Mammary epithelial cell (primary cell): Measurements from ENCODE around the gene SLC9A9.

Experiments used
- EZH2 ChIP-seq: IDR thresholded peaks from 2 replicates; pipeline ENCODE4 v1.6.1; 2012; ENCODE audit warnings: low read length, inconsistent platforms, borderline replicate concordance
- TF ChIP-seq, protein P1 (sequence below), 2 donors: IDR thresholded peaks in 1 of 2; conservative IDR thresholded peaks in 1 of 2; 2 replicates each; pipeline ENCODE4 v1.5.1; 2011 to 2012; ENCODE audit warnings: inconsistent platforms in 2 of 2, low read length in 2 of 2, mild to moderate bottlenecking in 2 of 2, control low read depth in 1 of 2, low read depth in 1 of 2; ENCODE audit not compliant: insufficient read depth in 1 of 2; ENCODE audit errors: extremely low read depth in 1 of 2

DNA sequence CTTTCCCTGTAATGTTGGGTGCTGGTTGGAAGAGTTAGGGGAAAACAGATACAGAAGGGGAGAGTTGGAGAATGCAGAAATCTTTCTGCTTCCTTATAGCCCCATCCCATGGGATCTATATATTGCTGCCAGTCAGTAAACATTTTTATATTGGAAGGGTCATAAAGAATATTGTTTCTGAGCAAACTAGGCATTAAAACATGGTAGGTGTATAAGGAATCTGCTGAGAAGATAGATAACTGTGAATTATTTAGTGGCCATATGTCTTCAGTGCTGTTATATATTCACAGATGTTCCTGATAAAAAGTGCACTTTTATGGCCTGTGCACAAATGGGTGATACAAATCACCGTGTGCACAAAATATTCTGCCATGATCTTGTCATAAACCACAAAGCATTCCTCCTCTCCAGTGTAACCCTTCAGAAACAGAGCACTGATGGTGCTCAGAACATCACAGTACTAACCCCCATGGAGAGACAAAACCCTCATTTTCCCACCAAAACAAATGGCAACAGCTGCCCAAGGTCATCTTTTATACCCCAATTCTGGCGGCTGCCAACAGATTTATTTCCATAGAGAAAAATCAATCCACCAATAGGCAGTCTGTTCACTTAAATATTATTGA is 269.3 kb downstream of the SLC9A9 start:
- TF ChIP-seq, protein P1, sequence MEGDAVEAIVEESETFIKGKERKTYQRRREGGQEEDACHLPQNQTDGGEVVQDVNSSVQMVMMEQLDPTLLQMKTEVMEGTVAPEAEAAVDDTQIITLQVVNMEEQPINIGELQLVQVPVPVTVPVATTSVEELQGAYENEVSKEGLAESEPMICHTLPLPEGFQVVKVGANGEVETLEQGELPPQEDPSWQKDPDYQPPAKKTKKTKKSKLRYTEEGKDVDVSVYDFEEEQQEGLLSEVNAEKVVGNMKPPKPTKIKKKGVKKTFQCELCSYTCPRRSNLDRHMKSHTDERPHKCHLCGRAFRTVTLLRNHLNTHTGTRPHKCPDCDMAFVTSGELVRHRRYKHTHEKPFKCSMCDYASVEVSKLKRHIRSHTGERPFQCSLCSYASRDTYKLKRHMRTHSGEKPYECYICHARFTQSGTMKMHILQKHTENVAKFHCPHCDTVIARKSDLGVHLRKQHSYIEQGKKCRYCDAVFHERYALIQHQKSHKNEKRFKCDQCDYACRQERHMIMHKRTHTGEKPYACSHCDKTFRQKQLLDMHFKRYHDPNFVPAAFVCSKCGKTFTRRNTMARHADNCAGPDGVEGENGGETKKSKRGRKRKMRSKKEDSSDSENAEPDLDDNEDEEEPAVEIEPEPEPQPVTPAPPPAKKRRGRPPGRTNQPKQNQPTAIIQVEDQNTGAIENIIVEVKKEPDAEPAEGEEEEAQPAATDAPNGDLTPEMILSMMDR (conservative IDR thresholded peaks at IDR 0.05 in 1 of 2, IDR thresholded peaks at IDR 0.05 in 1 of 2; ENCODE audit: extremely low read depth in 1 of 2, insufficient read depth in 1 of 2, low read depth in 1 of 2, low read length in 2 of 2), result no peak
- no peak for TF ChIP-seq EZH2
